Endothelial cell of umbilical vein (primary cell): ENCODE results near the gene RBPJL. TPM values are rescaled to one million over a fixed set of nuclear protein-coding genes. Genes with fewer than 3 reads are reported as not detected.

Experiments
- BruUV-seq: library from RNA; stranded (reverse); fragments of 400-500 nt; replicated peaks from 2 replicates; lab custom pipeline; 2021; lab: Mats Ljungman, UMichigan
- CTCF ChIA-PET: fragments of 300-600, 350-600 bp; sonication (Branson Sonifier 250); formaldehyde crosslinking; loops from one replicate; lab custom pipeline; 2021; ENCODE audit warnings: antibody characterized with exemption, inconsistent platforms; lab: Charles Lee
- POLR2A ChIA-PET: fragments of 300-600, 350-600 bp; sonication (Branson Sonifier 250); formaldehyde crosslinking; loops from one replicate; lab custom pipeline; 2021; ENCODE audit warnings: antibody characterized with exemption, inconsistent platforms; lab: Charles Lee
- DNase-seq: peaks from one replicate; pipeline ENCODE4 v3.0.0-alpha.2; 2011; ENCODE audit warnings: low read depth, low spot score
- FAIRE-seq: peaks from 2 replicates; lab custom pipeline; 2011; peaks lifted over from hg19 to GRCh38; lab: Jason Lieb, UNC
- H2AFZ ChIP-seq: 2 replicates; pipeline ENCODE4 v1.6.0; 2012; ENCODE audit warnings: low read depth, low read length, control low read depth, inconsistent platforms
- H3K27ac ChIP-seq: 2 replicates; pipeline ENCODE4 v1.5.1; 2011; ENCODE audit warnings: low read depth, mild to moderate bottlenecking, control low read depth, low read length, moderate library complexity; ENCODE audit not compliant: insufficient read depth
- H3K27me3 ChIP-seq, 2 experiments: 2 replicates each; pipeline versions ENCODE4 v1.6.0 to v1.6.1; 2011; ENCODE audit warnings: low read length in 2 of 2, mixed read lengths in 1 of 2; ENCODE audit not compliant: control insufficient read depth in 2 of 2, insufficient read depth in 2 of 2
- H3K36me3 ChIP-seq, 2 experiments: 2 replicates in 1 of 2; 3 replicates in 1 of 2; pipeline ENCODE4 v1.5.1; 2011; ENCODE audit warnings: low read length in 2 of 2, mild to moderate bottlenecking in 1 of 2, moderate library complexity in 1 of 2; ENCODE audit not compliant: control insufficient read depth in 2 of 2, insufficient read depth in 2 of 2; ENCODE audit errors: extremely low read depth in 1 of 2
- H3K4me1 ChIP-seq: 3 replicates; pipeline ENCODE4 v1.5.1; 2011; ENCODE audit warnings: mild to moderate bottlenecking, low read length; ENCODE audit not compliant: control insufficient read depth, insufficient read depth; ENCODE audit errors: extremely low read depth
- H3K4me2 ChIP-seq: 2 replicates; pipeline ENCODE4 v1.6.1; 2011; ENCODE audit warnings: low read length, control low read depth, mixed read lengths; ENCODE audit not compliant: insufficient read depth
- H3K4me3 ChIP-seq, 3 experiments: fragments of 200-600 bp in 1 of 3; sonication (generic), shearing (Covaris generic) in 1 of 3; replicated peaks in 1 of 3; 2 replicates each; pipeline ENCODE4 v1.5.1; 2011 to 2016; ENCODE audit warnings: control low read depth in 3 of 3, low read length in 3 of 3, mild to moderate bottlenecking in 2 of 3, inconsistent platforms in 1 of 3, low read depth in 1 of 3, moderate library complexity in 1 of 3; ENCODE audit not compliant: insufficient read depth in 1 of 3
- H3K79me2 ChIP-seq: 2 replicates; pipeline ENCODE4 v1.6.0; 2012; ENCODE audit warnings: low read length, inconsistent platforms; ENCODE audit not compliant: control insufficient read depth, insufficient read depth
- H3K9ac ChIP-seq: replicated peaks from 2 replicates; pipeline ENCODE3; 2011; ENCODE audit warnings: low read length, control low read depth; ENCODE audit not compliant: insufficient read depth; ENCODE audit errors: extremely low read depth
- H3K9me1 ChIP-seq: replicated peaks from 3 replicates; pipeline ENCODE4 v1.6.0; 2011; ENCODE audit warnings: mild to moderate bottlenecking, low read length; ENCODE audit not compliant: control insufficient read depth, insufficient read depth; ENCODE audit errors: extremely low read depth
- H3K9me3 ChIP-seq: replicated peaks from 2 replicates; pipeline ENCODE4 v1.5.1; 2012; ENCODE audit warnings: low read length, inconsistent platforms; ENCODE audit not compliant: control insufficient read depth, insufficient read depth
- H4K20me1 ChIP-seq: replicated peaks from 2 replicates; pipeline ENCODE3; 2011; ENCODE audit warnings: mild to moderate bottlenecking, low read length; ENCODE audit not compliant: control insufficient read depth, insufficient read depth; ENCODE audit errors: extremely low read depth
- EZH2 ChIP-seq: IDR thresholded peaks from 2 replicates; pipeline ENCODE4 v1.6.1; 2012; ENCODE audit warnings: borderline replicate concordance, low read depth, mild to moderate bottlenecking, moderate library complexity, low read length, inconsistent platforms; ENCODE audit not compliant: severe bottlenecking
- JUN ChIP-seq: IDR thresholded peaks from 2 replicates; pipeline ENCODE4 v1.6.1; 2011; ENCODE audit warnings: borderline replicate concordance, low read depth; ENCODE audit not compliant: insufficient read length, insufficient read depth
- POLR2A ChIP-seq: IDR thresholded peaks from 2 replicates; pipeline ENCODE4 v1.6.1; 2012; ENCODE audit warnings: low read depth, mild to moderate bottlenecking, control low read depth, low read length
- dilution Hi-C: fragments of 300-500 bp; cut with MboI; formaldehyde crosslinking; loops from one replicate; pipeline ENCODE4 v1.15.0; 2019; ENCODE audit warnings: low sequenced_read_pairs; ENCODE audit not compliant: extremely low pct_ligation_motif_present
- intact Hi-C: fragments of 100-400 bp; cut with micrococcal nuclease; formaldehyde crosslinking; loops from one replicate; pipeline ENCODE4 v1.10.0; 2022
- polyA plus RNA-seq, 4 experiments: library from polyadenylated mRNA; depleted of rRNA in 3 of 4; stranded (reverse) in 3 of 4; unstranded in 1 of 4; fragments of >200 nt; gene quantifications; 2 replicates each; pipeline versions ENCODE4 v1.2.1 to v1.2.3, GENCODE V29; 2011 to 2012; ENCODE audit warnings: missing spikeins in 1 of 4
- total RNA-seq: library from RNA; stranded (reverse); gene quantifications from 2 replicates; pipeline ENCODE4 v1.2.3, GENCODE V29; 2021
- TF ChIP-seq, protein P1 (sequence below), 2 donors: IDR thresholded peaks; 1 replicate in 1 of 2; 2 replicates in 1 of 2; pipeline ENCODE4 v1.5.1; 2011; ENCODE audit warnings: low read length in 2 of 2, mild to moderate bottlenecking in 2 of 2, moderate library complexity in 2 of 2, control low read depth in 1 of 2, inconsistent platforms in 1 of 2, low read depth in 1 of 2; ENCODE audit not compliant: insufficient read depth in 1 of 2; ENCODE audit errors: extremely low read depth in 1 of 2
- TF ChIP-seq, protein P2 (sequence below): IDR thresholded peaks from 2 replicates; pipeline ENCODE4 v1.6.1; 2011; ENCODE audit not compliant: insufficient read depth, insufficient read length

RBPJL gene
- total and polyA plus RNA-seq, 2 donors (not counting 3 experiments of a cell fraction or from before 2014, with no cell fraction given): not detected

DNA sequence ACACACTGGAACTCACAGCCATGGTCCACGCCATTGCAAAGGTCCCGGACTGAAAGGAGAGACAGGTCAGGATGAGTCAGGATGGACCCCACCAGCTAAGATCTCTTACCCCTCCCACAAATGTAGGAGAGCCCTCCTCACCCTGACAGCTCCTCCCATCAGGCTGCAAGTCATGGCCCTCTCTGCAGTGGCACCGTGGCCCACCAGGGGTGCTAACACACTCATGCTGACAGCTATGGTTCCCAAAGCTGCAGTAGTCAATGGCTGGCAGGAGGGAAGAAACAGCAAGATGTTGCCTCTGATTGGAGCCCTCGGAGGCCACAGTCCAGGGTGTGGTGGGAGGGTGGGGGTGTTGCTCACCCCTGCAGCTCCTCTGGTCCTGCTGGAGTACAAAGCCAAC lies 5.7 kb upstream of the RBPJL start:
- Histone ChIP-seq H3K27ac (no peak overlapping the region), H3K9me3 (no peaks in the 10 kb centered on the region), H3K4me2 (no peak overlapping the region), H3K79me2 (no peaks in the 10 kb centered on the region), H3K4me3 (no peak overlapping the region), H3K9me1 (no peaks in the 10 kb centered on the region), H3K36me3 (no peaks in the 10 kb centered on the region), H2AFZ (no peak overlapping the region), H3K9ac (no peak overlapping the region), H3K27me3 (peaks cover 3 to 12% of the 10 kb centered on the region in 2 experiments), H3K4me1 (no peaks in the 10 kb centered on the region), H4K20me1 (no peaks in the 10 kb centered on the region)
- ChIA-PET POLR2A (no interaction called here), CTCF (interaction anchor here (0.6 to 4.3 kb wide), 9 partner anchors 7 to 257 kb away, joined by 3 to 35 read pairs (median 8); no protein-coding TSS in a partner anchor)
- intact Hi-C loops (no loop called here), dilution Hi-C loops (no loop called here)
- no peak for FAIRE-seq
- BruUV-seq: no TSS peak
- DNase-seq: peak; percentile 13
- TF ChIP-seq, protein P1, sequence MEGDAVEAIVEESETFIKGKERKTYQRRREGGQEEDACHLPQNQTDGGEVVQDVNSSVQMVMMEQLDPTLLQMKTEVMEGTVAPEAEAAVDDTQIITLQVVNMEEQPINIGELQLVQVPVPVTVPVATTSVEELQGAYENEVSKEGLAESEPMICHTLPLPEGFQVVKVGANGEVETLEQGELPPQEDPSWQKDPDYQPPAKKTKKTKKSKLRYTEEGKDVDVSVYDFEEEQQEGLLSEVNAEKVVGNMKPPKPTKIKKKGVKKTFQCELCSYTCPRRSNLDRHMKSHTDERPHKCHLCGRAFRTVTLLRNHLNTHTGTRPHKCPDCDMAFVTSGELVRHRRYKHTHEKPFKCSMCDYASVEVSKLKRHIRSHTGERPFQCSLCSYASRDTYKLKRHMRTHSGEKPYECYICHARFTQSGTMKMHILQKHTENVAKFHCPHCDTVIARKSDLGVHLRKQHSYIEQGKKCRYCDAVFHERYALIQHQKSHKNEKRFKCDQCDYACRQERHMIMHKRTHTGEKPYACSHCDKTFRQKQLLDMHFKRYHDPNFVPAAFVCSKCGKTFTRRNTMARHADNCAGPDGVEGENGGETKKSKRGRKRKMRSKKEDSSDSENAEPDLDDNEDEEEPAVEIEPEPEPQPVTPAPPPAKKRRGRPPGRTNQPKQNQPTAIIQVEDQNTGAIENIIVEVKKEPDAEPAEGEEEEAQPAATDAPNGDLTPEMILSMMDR (IDR thresholded peaks at IDR 0.05; ENCODE audit: extremely low read depth in 1 of 2, insufficient read depth in 1 of 2, low read depth in 1 of 2, low read length in 2 of 2): peak; percentile 33 to 58
- TF ChIP-seq, protein P2, sequence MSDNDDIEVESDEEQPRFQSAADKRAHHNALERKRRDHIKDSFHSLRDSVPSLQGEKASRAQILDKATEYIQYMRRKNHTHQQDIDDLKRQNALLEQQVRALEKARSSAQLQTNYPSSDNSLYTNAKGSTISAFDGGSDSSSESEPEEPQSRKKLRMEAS: no peak
- no peak for TF ChIP-seq EZH2
- TF ChIP-seq JUN: no peak

DNA sequence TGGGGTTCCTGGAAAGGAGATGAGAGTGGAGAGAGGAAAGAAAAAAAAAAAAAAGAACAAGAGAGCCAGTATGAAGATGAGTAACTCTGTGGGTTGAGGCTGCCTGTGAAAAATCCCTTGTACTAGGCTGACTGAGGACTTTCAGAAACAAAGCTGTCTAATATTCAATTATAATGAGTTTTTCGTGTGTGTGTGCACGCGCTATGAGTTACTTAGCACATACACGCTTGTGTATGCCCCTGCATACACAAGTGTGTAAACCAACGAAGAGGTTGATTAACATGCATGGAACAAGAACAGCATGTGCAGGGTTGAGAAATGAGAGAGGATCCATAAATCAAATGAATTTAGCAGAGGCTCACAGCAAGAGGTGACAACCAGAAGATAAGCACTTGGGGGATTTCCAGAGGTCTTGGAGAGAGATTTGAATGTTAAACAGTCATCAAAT lies 4.8 kb upstream of the RBPJL start:
- Histone ChIP-seq H3K9ac (no peak overlapping the region), H2AFZ (no peak overlapping the region), H3K4me2 (no peak overlapping the region), H3K36me3 (no peaks in the 10 kb centered on the region), H3K9me3 (no peaks in the 10 kb centered on the region), H3K27me3 (peaks cover 7 to 15% of the 10 kb centered on the region in 2 experiments), H3K79me2 (no peaks in the 10 kb centered on the region), H3K4me3 (no peak overlapping the region), H3K9me1 (no peaks in the 10 kb centered on the region), H3K4me1 (no peaks in the 10 kb centered on the region), H3K27ac (no peak overlapping the region), H4K20me1 (no peaks in the 10 kb centered on the region)
- TF ChIP-seq, protein P2: no peak
- TF ChIP-seq EZH2 (no peak), POLR2A (no peak)
- TF ChIP-seq, protein P1 (IDR thresholded peaks at IDR 0.05; ENCODE audit: extremely low read depth in 1 of 2, insufficient read depth in 1 of 2, low read depth in 1 of 2, low read length in 2 of 2): no peak
- ChIA-PET CTCF (interaction anchor here (1.2 to 4.3 kb wide), 7 partner anchors 8 to 470 kb away, joined by 3 to 35 read pairs (median 12); no protein-coding TSS in a partner anchor), POLR2A (interaction anchor here (1.0 kb wide), 1 partner anchor 8 kb away, joined by 3 read pairs; no protein-coding TSS in a partner anchor)
- BruUV-seq: no TSS peak
- no peak for FAIRE-seq
- intact Hi-C loops (no loop called here), dilution Hi-C loops (no loop called here)
- no peak for DNase-seq
